CD4-positive, alpha-beta T cell treated with Interleukin-6 at 100 ng/mL for 8 hours (primary cell): ENCODE data around the gene ARHGAP12.

Experiments
- DNase-seq: peaks from one replicate; pipeline ENCODE4 v3.0.0-alpha.2; 2020; ENCODE audit warnings: mixed read lengths, low spot score

Gene ARHGAP12

GRCh38 chr10:31947144-31947926, 18.7 kb upstream of the ARHGAP12 start:
- no peak for DNase-seq

- DNase-seq: no peak
Measured at GRCh38 chr10:31945392-31945791, 16.8 kb upstream of the ARHGAP12 start.

GRCh38 chr10:31944071-31944433, 15.4 kb upstream of the ARHGAP12 start:
- DNase-seq: no peak

- DNase-seq: no peak
Measured at GRCh38 chr10:31942892-31943291, 14.3 kb upstream of the ARHGAP12 start.

- DNase-seq: no peak
Measured at GRCh38 chr10:31942435-31942834, 13.8 kb upstream of the ARHGAP12 start.

- no peak for DNase-seq
Measured at GRCh38 chr10:31940839-31941653, 12.4 kb upstream of the ARHGAP12 start.

- no peak for DNase-seq
Measured at GRCh38 chr10:31939797-31940708, 11.4 kb upstream of the ARHGAP12 start.

GRCh38 chr10:31937371-31937770, 8.7 kb upstream of the ARHGAP12 start:
- no peak for DNase-seq

GRCh38 chr10:31936933-31937332, 8.3 kb upstream of the ARHGAP12 start:
- DNase-seq: no peak

- DNase-seq: no peak
Measured at GRCh38 chr10:31936086-31936485, 7.5 kb upstream of the ARHGAP12 start.

GRCh38 chr10:31935678-31936077, 7.0 kb upstream of the ARHGAP12 start:
- no peak for DNase-seq

GRCh38 chr10:31932838-31933237, 4.2 kb upstream of the ARHGAP12 start:
- no peak for DNase-seq

- no peak for DNase-seq
Measured at GRCh38 chr10:31930856-31931255, 2.2 kb upstream of the ARHGAP12 start.

GRCh38 chr10:31930023-31930751, 1.6 kb upstream of the ARHGAP12 start:
- DNase-seq: peak; percentile 45

- DNase-seq: peak; percentile 15
Measured at GRCh38 chr10:31929261-31930022, 811 bp upstream of the ARHGAP12 start.

GRCh38 chr10:31927884-31928548, 615 bp downstream of the ARHGAP12 start:
- peak; percentile 58 for DNase-seq

GRCh38 chr10:31927565-31927883, 1.1 kb downstream of the ARHGAP12 start:
- DNase-seq: peak; percentile 4

- no peak for DNase-seq
Measured at GRCh38 chr10:31926765-31927564, 1.7 kb downstream of the ARHGAP12 start.

- DNase-seq: no peak
Measured at GRCh38 chr10:31926160-31926559, 2.5 kb downstream of the ARHGAP12 start.

- no peak for DNase-seq
Measured at GRCh38 chr10:31924833-31925232, 3.8 kb downstream of the ARHGAP12 start.
